HT1080 (cell line): ENCODE data around the gene RPL21. TPM values are rescaled to one million over a fixed set of nuclear protein-coding genes. Genes with fewer than 3 reads are reported as not detected.
"Not testable (repeated sequence)": the region's sequence is repeated elsewhere in the genome, so short reads cannot be mapped to it uniquely, and the experiment has no call there.

Source experiments
- DNase-seq: peaks from one replicate; pipeline ENCODE4 v3.0.0-alpha.2; 2015; ENCODE audit warnings: low read depth
- polyA plus RNA-seq, 2 experiments: library from polyadenylated mRNA; depleted of rRNA; stranded (reverse); fragments of >200 nt; gene quantifications; 2 replicates each; pipeline ENCODE4 v1.2.3, GENCODE V29; 2015
- total RNA-seq: library from RNA; depleted of rRNA; stranded (reverse); fragments of >200 nt; shearing (Covaris generic); gene quantifications from 2 replicates; pipeline ENCODE4 v1.2.3, GENCODE V29; 2014; rRNA removed

The RPL21 gene
- total RNA-seq: 982 and 1,844 TPM in 2 replicates
- polyA plus RNA-seq (2015; cell fraction: cytosol; rRNA removed): 1,686 and 2,051 TPM in 2 replicates
- polyA plus RNA-seq (2015; cell fraction: nucleus; rRNA removed): 531 and 614 TPM in 2 replicates

DNA sequence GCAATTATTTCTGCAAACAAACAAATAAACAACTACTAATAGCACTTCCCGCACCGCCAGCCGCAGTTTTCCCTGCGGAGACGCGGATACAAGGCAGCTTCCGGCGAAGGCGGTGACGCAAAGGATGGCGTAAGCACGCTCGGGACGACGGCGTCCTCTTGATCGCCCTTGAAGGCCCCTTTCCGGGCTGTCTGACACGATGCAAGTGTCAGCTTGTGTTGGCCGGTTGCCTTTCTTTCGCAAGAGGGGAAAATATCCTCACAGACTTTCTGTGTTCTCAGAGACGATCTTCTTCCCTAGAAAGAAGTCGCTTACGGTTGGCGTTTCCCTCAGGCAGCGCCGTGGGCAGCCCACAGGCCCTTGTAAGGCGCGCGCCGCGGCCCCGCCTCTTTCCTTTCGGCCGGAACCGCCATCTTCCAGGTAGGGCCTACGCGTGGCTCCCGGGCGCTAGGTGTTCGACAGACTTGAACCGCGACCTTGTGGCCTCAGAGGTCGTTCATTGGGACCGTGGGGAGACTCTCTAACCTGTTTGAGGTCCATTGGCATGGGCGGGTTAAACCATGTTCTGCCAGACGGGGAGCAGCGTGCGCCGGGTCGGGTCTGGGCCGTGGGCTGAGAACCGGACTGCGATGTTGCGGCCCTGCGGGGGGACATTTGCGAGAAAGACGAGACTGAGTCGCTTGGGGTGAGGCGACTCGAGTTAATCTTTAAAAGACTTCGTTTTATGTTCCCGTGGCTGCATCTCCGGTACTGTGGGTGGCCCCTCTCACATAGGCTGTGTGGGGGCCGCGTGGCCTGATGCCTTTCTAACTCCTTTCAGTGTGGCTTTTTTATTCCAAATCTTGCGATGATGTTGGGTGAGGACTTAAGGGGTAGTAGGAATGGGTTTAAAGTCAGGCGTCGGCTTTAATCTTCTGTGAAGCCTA lies at the start of gene RPL21:
TSS of gene RPL21 (plus strand) at position 393 of the 926 bp plus-strand sequence. CDS start 2,219 bp downstream, outside the sequence.
- DNase-seq: peak; percentile 92

GRCh38 chr13:27201661-27202060 lies 49.7 kb upstream of the RPL21 start:
- DNase-seq: peak; percentile 75

- DNase-seq: no peak
Measured at GRCh38 chr13:27203186-27203585, 48.2 kb upstream of the RPL21 start.

- peak; percentile 42 for DNase-seq
Measured at GRCh38 chr13:27203854-27204253, 47.5 kb upstream of the RPL21 start.

GRCh38 chr13:27208514-27208913 lies 42.8 kb upstream of the RPL21 start:
- DNase-seq: no peak

DNA sequence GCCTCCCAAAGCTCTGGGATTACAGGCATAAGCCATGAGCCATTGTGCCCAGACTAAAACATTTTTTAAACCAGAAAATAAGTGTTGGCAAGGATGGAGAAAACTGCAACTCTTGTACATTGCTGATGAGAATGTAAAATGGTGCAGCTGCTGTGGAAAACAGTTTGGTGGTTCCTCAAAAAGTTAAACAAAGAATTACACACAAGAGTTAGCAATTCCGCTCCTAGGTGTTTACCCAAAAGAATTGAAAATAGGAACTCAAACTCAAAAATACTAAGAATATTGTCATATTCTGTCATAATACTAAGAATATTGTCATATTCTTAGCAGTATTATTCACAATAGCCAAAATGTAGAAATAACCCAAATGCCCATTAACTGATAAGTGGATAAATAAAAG lies 40.1 kb upstream of the RPL21 start:
- no peak for DNase-seq

DNA sequence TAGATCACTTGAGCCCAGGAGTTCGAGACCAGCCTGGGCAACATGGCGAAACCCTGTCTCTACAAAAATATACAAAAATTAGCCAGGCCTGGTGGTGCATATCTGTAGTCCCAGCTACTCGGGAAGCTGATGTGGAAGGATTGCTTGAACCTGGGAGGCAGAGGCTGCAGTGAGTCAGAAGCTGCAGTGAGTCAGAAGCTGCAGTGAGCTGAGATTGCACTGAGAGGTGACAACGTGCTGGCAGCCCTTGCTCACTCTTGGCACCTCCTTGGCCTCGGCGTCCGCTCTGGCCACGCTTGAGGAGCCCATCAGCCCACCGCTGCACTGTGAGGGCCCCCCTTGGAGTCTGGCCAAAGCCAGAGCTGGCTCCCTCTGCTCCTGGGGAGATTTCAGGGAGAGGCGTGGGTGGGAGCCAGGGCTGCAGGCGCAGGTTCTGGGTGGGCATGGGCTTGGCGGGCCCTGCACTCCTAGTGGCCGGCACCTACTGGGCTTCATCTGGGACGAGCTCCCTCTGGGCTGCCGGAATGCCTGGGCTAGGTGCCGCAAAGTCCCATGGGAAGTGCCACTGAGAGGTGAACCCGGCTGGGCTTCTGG lies 39.5 kb upstream of the RPL21 start:
- peak; percentile 87 for DNase-seq

DNA sequence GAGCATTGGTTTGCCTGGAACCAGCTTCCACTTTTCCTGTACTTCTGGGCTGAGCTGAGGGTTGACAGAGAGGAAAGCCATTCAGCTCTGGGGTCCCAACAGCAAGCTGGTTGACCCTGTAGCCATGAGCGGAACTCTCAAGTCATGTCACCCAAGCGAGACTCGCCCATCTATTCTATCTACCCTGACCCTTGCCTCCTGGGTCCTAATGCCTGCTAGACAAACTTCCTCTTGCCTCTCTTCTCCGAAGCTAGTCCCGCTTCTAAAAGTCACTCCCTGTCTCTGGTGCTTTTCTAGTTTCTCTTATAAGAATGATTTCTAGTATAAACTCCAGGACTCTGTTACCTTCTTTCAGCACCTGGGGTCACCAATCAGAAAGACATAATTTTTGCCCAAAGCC lies 38.0 kb upstream of the RPL21 start:
- not testable (repeated sequence) for DNase-seq

DNA sequence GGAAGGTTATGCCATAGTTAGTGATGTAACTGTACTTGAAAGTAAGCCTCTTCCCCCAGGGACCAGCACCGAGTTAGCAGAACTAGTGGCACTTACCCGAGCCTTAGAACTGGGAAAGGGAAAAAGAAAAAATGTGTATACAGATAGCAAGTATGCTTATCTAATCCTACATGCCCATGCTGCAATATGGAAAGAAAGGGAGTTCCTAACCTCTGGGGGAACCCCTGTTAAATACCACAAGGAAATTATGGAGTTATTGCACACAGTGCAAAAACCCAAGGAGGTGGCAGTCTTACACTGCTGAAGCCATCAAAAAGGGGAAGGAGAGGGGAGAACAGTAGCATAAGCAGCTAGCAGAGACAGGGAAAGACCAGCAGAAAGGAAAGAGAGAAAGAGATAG lies 33.6 kb upstream of the RPL21 start:
- not testable (repeated sequence) for DNase-seq

DNA sequence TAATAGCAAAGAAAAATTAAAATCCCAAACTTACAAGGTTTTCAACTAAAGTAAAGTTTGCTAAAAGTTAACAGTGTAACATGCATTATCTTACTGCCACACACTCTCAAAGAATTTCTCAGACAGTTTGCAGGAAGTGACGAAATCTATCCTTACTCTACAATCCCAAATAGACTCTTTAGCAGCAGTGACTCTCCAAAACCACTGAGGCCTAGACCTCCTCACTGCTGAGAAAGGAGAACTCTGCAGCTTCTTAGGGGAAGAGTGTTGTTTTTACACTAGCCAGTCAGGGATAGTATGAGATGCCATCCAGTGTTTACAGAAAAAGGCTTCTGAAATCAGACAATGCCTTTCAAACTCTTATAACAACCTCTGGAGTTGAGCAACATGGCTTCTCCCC lies 32.5 kb upstream of the RPL21 start:
- DNase-seq: not testable (repeated sequence)

DNA sequence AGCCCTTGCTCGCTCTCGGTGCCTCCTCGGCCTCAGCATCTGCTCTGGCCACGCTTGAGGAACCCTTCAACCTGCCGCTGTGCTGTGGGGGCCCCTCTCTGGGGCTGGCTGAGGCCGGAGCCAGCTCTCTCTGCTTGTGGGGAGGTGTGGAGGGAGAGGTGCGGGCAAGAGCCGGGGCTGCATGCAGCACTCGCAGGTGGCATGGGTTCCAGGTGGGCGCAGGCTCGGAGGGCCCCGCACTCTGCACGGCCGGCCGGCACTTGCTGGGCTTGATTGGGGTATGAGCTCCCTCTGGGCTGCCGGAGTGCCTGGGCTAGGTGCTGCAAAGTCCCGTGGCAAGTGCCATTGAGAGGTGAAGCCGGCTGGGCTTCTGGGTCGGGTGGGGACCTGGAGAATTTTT lies 31.7 kb upstream of the RPL21 start:
- DNase-seq: no peak

DNA sequence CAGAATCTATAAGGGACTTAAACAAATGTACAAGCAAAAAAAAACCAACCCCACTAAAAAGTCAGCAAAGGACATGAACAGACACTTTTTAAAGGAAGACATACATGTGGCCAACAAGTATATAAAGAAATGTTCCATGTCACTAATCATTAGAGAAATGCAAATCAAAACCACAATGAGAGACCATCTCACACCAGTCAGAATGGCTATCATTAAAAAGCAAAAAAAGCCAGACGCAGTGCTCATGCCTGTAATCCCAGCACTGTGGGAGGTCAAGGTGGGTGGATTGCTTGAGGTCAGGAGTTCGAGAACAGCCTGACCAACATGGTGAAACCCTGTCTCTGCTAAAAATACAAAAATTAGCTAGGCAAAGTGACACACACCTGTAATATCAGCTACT lies 29.3 kb upstream of the RPL21 start:
- not testable (repeated sequence) for DNase-seq

DNA sequence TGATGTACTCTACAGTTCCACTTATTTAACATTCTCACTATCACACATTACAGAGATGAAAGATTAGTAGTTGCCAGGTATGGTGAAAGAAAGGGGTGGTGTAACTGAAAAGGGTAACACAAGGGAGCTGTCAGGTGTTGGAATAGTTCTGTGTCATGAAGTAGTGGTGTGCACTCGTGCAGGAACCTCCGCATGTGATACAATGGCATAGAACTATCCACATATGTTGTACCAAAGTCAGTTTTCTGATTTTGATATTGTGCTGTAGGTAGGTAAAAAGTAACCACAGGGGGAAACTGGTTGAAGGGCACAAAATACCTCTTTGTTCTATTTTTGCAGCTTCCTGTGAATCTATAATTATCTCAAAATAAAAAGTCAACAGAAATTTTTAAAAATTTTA lies 24.4 kb upstream of the RPL21 start:
- DNase-seq: no peak

DNA sequence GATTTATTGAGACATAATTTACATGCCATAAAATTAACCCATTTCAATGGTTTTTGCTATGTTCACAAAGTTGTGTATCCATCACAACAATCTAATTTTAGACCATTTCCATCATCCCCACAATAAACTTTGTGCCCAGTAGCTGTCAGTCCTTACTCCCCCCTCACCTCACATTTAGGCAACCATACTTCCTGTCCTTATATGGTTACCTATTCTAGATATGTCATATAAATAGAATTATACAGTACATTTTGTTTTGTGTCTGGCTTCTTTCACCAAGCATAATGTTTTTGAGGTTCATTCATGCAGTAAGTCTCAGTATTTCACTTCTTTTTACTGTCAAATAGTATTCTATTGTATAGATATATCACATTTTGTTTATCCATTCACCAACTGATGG lies 23.2 kb upstream of the RPL21 start:
- no peak for DNase-seq

DNA sequence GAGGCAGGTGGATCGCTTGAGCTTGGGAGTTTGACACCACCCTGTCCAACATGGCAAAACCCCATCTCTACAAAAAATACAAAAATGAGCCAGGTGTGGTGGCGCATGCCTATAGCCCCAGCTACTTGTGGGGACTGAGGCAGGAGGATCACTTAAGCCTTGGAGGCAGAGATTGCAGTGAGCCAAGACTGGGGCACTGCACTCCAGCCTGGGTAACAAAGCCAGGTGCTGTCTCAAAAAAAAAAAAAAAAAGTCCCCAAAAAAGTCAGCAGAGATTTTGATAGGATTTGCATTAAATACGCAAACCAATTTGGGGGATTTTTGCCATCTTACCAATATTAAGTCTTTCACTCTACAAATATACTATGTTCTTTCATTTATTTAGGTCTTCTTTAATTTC lies 21.7 kb upstream of the RPL21 start:
- DNase-seq: no peak

DNA sequence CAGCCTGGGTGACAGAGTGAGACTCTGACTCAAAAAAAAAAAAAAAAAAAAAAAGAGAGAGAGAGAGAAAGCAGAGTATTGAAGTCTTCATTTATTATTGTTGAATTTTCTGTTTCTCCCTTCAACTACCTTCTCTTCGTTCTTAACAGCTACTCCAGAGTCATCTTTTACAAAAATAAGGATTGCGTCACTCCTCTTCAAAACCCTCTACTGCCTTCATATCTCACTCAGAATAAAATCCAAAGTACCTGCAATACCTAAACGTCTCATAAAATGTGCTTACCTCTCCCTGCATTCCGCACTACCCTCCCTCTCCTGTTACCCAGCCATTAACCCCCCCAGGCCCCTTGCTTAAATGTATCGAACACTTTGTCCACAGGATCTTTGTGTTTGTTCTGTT lies 17.4 kb upstream of the RPL21 start:
- DNase-seq: no peak

- DNase-seq: no peak
Measured at GRCh38 chr13:27236478-27236877, 14.9 kb upstream of the RPL21 start.

GRCh38 chr13:27242702-27243101 lies 8.7 kb upstream of the RPL21 start:
- DNase-seq: no peak

DNA sequence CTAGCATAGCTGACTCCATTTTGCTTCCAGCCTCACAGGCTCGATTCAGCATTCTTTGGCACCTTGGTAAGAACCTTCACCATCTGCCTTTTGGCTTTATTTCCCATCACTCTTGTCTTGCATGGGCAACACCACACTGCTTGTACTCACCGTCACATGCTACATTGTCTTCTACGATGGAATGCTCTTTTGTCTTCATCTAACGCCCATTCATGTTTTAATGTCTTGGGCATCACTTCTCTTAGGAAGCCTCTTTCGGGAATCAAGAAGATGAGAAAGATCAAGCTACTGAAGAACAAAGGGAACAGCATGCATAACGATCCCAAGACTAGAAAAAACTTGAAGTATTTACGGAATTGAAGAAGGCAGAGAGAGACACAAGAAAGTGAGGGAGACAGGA lies 5.7 kb upstream of the RPL21 start:
- no peak for DNase-seq

- DNase-seq: no peak
Measured at GRCh38 chr13:27250833-27251165, 559 bp upstream of the RPL21 start.

- DNase-seq: no peak
Measured at GRCh38 chr13:27252467-27252866, 1.1 kb downstream of the RPL21 start.

DNA sequence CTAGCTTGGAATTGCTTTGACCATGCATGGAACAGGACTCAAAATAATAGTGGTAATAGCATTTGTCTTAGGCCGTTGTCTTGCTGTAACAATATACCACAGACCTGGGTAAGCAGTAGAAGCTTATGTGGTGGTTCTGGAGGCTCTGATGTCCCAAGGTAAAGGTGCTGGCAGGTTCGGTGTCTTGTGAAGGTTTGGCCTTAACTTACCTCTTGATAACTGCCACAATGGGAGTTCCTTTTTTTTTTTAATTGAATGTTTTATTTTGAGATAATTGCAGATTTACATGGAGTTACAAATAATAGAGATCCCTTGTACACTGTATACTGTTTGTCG lies 5.8 kb downstream of the RPL21 start:
- DNase-seq: no peak
